GM12878 (cell line): ENCODE data around the gene KCNJ18. TPM values are rescaled to one million over a fixed set of nuclear protein-coding genes. Genes with fewer than 3 reads are reported as not detected.

ENCODE experiments used
- ATAC-seq: fragments of 200-7000 bp; cut with Tn5 transposase; 3 replicates; pipeline ENCODE4 v1.9.1; 2020; ENCODE audit warnings: mild to moderate bottlenecking, moderate library complexity
- BruUV-seq: library from RNA; stranded (reverse); fragments of 400-500 nt; replicated peaks from 2 replicates; lab custom pipeline; 2021; lab: Mats Ljungman, UMichigan
- CTCF ChIA-PET: fragments of 300-600 bp; sonication (Branson Sonifier 250); formaldehyde crosslinking; extraction: SDS; loops from one replicate; lab custom pipeline; 2021; ENCODE audit warnings: inconsistent platforms; lab: Yijun Ruan, JAX
- POLR2A ChIA-PET: fragments of 350-600 bp; formaldehyde crosslinking; extraction: SDS; loops from one replicate; lab custom pipeline; 2021; ENCODE audit warnings: inconsistent platforms; lab: Charles Lee
- RAD21 ChIA-PET: fragments of 300-600 bp; sonication (Branson Sonifier 250); formaldehyde crosslinking; loops from one replicate; lab custom pipeline; 2023; ENCODE audit warnings: antibody characterized with exemption; ENCODE audit not compliant: unreplicated experiment; lab: Charles Lee
- SMC1A ChIA-PET: fragments of 300-600 bp; sonication (Branson Sonifier 250); formaldehyde crosslinking; loops from one replicate; lab custom pipeline; 2023; ENCODE audit not compliant: unreplicated experiment, uncharacterized antibody; lab: Charles Lee
- DNase-seq: peaks from one replicate; pipeline ENCODE4 v3.0.0-alpha.2; 2011; ENCODE audit warnings: low read depth, low spot score
- FAIRE-seq: peaks from 3 replicates; lab custom pipeline; 2011; peaks lifted over from hg19 to GRCh38; lab: Jason Lieb, UNC
- H2AFZ ChIP-seq: 2 replicates; pipeline ENCODE4 v1.6.0; 2011; ENCODE audit warnings: low read depth, low read length, control low read depth; ENCODE audit not compliant: control insufficient read depth
- H3K27ac ChIP-seq: 2 replicates; pipeline ENCODE4 v1.5.1; 2011; ENCODE audit warnings: control low read depth; ENCODE audit not compliant: control insufficient read depth, insufficient read depth
- H3K27me3 ChIP-seq, 2 experiments: replicated peaks in 1 of 2; 2 replicates each; pipeline versions ENCODE4 v1.6.0 to v1.6.1; 2011; ENCODE audit warnings: low read length in 1 of 2; ENCODE audit not compliant: control insufficient read depth in 2 of 2, insufficient read depth in 2 of 2
- H3K36me3 ChIP-seq, 2 experiments: 2 replicates each; pipeline ENCODE4 v1.5.1; 2011; ENCODE audit warnings: low read length in 1 of 2; ENCODE audit not compliant: control insufficient read depth in 2 of 2, insufficient read depth in 2 of 2
- H3K4me1 ChIP-seq: 2 replicates; pipeline ENCODE4 v1.6.1; 2011; ENCODE audit warnings: mild to moderate bottlenecking, low read length, moderate library complexity, mixed read lengths; ENCODE audit not compliant: control insufficient read depth, insufficient read depth
- H3K4me2 ChIP-seq: 2 replicates; pipeline ENCODE4 v1.6.0; 2011; ENCODE audit warnings: control low read depth; ENCODE audit not compliant: control insufficient read depth, insufficient read depth
- H3K4me3 ChIP-seq: fragments of 200-600 bp; sonication (generic); 2 replicates; pipeline ENCODE4 v1.5.1; 2016
- H3K79me2 ChIP-seq: 2 replicates; pipeline ENCODE4 v1.6.0; 2011; ENCODE audit warnings: low read length; ENCODE audit not compliant: control insufficient read depth, insufficient read depth
- H3K9ac ChIP-seq: 2 replicates; pipeline ENCODE4 v1.8.0; 2011; ENCODE audit warnings: low read length, control low read depth, mixed read lengths; ENCODE audit not compliant: control insufficient read depth, insufficient read depth
- H3K9me3 ChIP-seq: replicated peaks from 3 replicates; pipeline ENCODE4 v1.5.1; 2011; ENCODE audit warnings: mild to moderate bottlenecking, low read length; ENCODE audit not compliant: control insufficient read depth, insufficient read depth
- H4K20me1 ChIP-seq: 2 replicates; pipeline ENCODE4 v1.6.0; 2011; ENCODE audit not compliant: control insufficient read depth, insufficient read depth
- CHD4 ChIP-seq: fragments of 200-600 bp; sonication (generic); IDR thresholded peaks from 2 replicates; pipeline ENCODE4 v1.6.1; 2016; ENCODE audit warnings: mild to moderate bottlenecking
- EED ChIP-seq: sonication (generic); IDR thresholded peaks from 2 replicates; pipeline ENCODE4 v1.6.1; 2016; ENCODE audit warnings: antibody characterized with exemption, low read depth
- EZH2 ChIP-seq: IDR thresholded peaks from 2 replicates; pipeline ENCODE4 v1.6.1; 2012; ENCODE audit warnings: low read depth, mild to moderate bottlenecking, control low read depth, inconsistent platforms, low read length, borderline replicate concordance; ENCODE audit not compliant: control insufficient read depth
- MEF2A ChIP-seq: IDR thresholded peaks from 2 replicates; pipeline ENCODE4 v1.6.1; 2011; ENCODE audit warnings: low read depth, mild to moderate bottlenecking, low read length, moderate library complexity; ENCODE audit not compliant: insufficient read depth
- MXI1 ChIP-seq: fragments of 150-350 bp; IDR thresholded peaks from 2 replicates; pipeline ENCODE4 v1.6.1; 2011; ENCODE audit warnings: low read depth, mild to moderate bottlenecking, inconsistent platforms, low read length, improper control_type of control experiment
- PKNOX1 ChIP-seq: fragments of 450-650 bp; IDR thresholded peaks from 2 replicates; pipeline ENCODE4 v1.6.1; 2016; ENCODE audit warnings: mild to moderate bottlenecking
- RAD51 ChIP-seq: fragments of 450-650 bp; IDR thresholded peaks from 2 replicates; pipeline ENCODE4 v1.6.1; 2016; ENCODE audit warnings: moderate library complexity, mild to moderate bottlenecking, inconsistent platforms
- RBBP5 ChIP-seq: fragments of 200-600 bp; sonication (generic); conservative IDR thresholded peaks from 2 replicates; pipeline ENCODE4 v1.6.1; 2016
- SMAD5 ChIP-seq: IDR thresholded peaks from 2 replicates; pipeline ENCODE4 v1.6.1; 2016; ENCODE audit warnings: antibody characterized with exemption, low read depth
- ZNF592 ChIP-seq: fragments of 450-650 bp; IDR thresholded peaks from 2 replicates; pipeline ENCODE4 v1.6.1; 2017; ENCODE audit warnings: mild to moderate bottlenecking, moderate library complexity
- ZNF687 ChIP-seq: fragments of 450-650 bp; IDR thresholded peaks from 2 replicates; pipeline ENCODE4 v1.6.1; 2017; ENCODE audit warnings: mild to moderate bottlenecking, moderate library complexity
- WGBS: methylation state at CpG from one replicate; pipeline ENCODE4 v1.1.6; 2016; ENCODE audit warnings: low lambda C conversion rate; ENCODE audit not compliant: insufficient replicate concordance, insufficient coverage; ENCODE audit errors: missing lambda C conversion rate; 5-methylcytosine and 5-hydroxymethylcytosine counted together
- in situ Hi-C: fragments of 300-500 bp; cut with MboI; formaldehyde crosslinking; loops from 9 replicates; pipeline ENCODE4 v1.14.3; 2018; ENCODE audit warnings: mixed read lengths
- intact Hi-C: fragments of 100-400 bp; cut with micrococcal nuclease; formaldehyde crosslinking; loops from one replicate; pipeline ENCODE4 v1.14.2; 2022; ENCODE audit not compliant: unreplicated experiment
- polyA plus RNA-seq, 11 experiments: library from polyadenylated mRNA; depleted of rRNA in 4 of 11; unstranded in 6 of 11; stranded (reverse) in 5 of 11; fragments of >200 nt; fragmentation: Nextera tagmentation in 4 of 11; fragmentation: Illumina TruSeq in 1 of 11; extraction: Ambion mirVana in 4 of 11; extraction: Trizol in 1 of 11; gene quantifications; 1 replicate in 1 of 11; 2 replicates in 10 of 11; pipeline versions ENCODE4 v1.2.1 to v1.2.3, GENCODE V29; 2011 to 2016; ENCODE audit warnings: inconsistent platforms in 2 of 11, missing spikeins in 2 of 11, low read depth in 1 of 11
- total RNA-seq, 4 experiments: library from RNA; depleted of rRNA in 3 of 4; stranded (reverse); fragments of >200 nt in 3 of 4; fragmentation: Illumina TruSeq in 1 of 4; extraction: Trizol in 1 of 4; gene quantifications; 2 replicates each; pipeline versions ENCODE4 v1.2.1 to v1.2.3, GENCODE V29; 2013 to 2021

KCNJ18 gene
- total and polyA plus RNA-seq, 10 of the 15 experiments (the other 5 are each of a cell fraction or from before 2014, with no cell fraction given) = not detected

GRCh38 chr17:21677126-21677910 is 15.0 kb upstream of the KCNJ18 start (continued):
- no peak for TF ChIP-seq RBBP5
- no peak for TF ChIP-seq ZNF592
- no peak for TF ChIP-seq EZH2
- TF ChIP-seq RAD51 = no peak

GRCh38 chr17:21677911-21678310 is 14.4 kb upstream of the KCNJ18 start:
- Histone ChIP-seq H3K27ac (no peak overlapping the region), H3K79me2 (no peaks in the 10 kb centered on the region), H3K36me3 (no peaks in the 10 kb centered on the region), H2AFZ (no peak overlapping the region), H3K27me3 (no peaks in the 10 kb centered on the region), H3K9ac (no peak overlapping the region), H3K4me3 (no peak overlapping the region), H4K20me1 (no peaks in the 10 kb centered on the region), H3K9me3 (no peaks in the 10 kb centered on the region; the same call in 2 of the 3 replicates), H3K4me2 (no peak overlapping the region), H3K4me1 (no peaks in the 10 kb centered on the region)
- no TSS peak for BruUV-seq
- FAIRE-seq (no peak), ATAC-seq (no peak), DNase-seq (no peak)
- CTCF ChIA-PET = no interaction called here
- RAD21 ChIA-PET = no interaction called here
- in situ Hi-C loops = loop anchor here (25.0 kb wide), 1 partner anchor 91 kb away; no protein-coding TSS in a partner anchor
- TF ChIP-seq CHD4 (no peak), PKNOX1 (no peak), MEF2A (no peak), EED (no peak), MXI1 (no peak), SMAD5 (no peak), ZNF687 (no peak)
- intact Hi-C loops = no loop called here
- WGBS = 59% methylated on average over 17 of the region's 17 CpGs
- POLR2A ChIA-PET = no interaction called here
- SMC1A ChIA-PET = no interaction called here
